GM18870 (cell line): ENCODE results near the gene ITGB4.

Experiments
- ATAC-seq: cut with Tn5 transposase; IDR thresholded peaks from one replicate; pipeline ENCODE4 v1.9.1; 2021; ENCODE audit warnings: moderate library complexity; ENCODE audit not compliant: unreplicated experiment

Gene ITGB4

DNA sequence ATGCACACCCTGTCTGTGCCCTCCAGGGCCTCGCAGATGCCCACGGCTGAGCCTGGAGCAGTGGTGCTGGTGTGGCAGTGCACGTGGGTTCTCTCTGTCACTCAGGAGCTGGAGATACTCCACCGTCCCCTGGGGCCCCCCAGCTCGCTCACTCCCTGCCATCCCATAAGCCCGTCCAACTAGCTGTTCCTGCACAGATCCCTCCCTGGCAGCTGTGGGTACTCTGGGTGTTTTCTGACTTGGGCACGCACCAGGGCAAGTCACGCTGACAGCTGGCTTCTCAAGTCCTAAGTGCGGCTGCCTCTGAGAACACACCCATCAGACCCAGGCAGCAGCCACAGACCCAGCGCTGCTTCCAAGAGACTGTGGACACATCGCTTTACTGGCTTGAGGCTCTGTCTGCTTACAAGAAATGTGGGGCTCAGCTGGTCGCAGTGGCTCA is 25.4 kb upstream of the ITGB4 start:
- ATAC-seq, result no peak

DNA sequence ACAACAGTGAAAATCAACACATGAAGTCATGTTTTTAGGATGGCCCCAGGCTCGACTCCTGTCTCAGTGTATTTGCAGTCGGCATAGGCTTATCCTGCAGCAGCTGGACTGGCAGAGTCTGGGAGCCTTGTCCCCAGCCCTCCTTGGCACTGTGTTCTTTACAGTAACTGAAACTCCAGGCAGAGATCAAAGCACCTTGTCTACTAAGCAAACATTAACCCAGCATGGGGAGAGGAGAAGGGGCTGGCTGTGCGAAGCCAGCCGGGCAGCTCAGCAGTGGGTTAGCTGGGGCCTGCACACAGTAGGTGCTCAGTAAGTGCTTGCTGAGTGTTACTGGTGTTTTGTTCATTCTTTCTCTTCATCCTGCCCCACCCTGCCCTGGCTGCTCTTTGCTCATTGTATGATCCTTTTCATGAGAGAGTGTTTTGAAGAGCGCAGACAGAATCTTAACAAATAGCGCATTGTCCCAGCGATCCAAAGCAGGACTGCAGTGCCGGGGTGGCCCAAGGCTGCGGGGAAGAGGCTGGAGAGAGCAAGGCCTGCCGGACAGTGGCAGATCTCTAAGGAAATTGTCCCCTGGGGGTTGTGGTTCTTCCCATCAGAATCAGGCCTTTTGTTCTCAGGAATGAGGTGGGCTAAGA is 23.5 kb upstream of the ITGB4 start:
- ATAC-seq, result no peak

DNA sequence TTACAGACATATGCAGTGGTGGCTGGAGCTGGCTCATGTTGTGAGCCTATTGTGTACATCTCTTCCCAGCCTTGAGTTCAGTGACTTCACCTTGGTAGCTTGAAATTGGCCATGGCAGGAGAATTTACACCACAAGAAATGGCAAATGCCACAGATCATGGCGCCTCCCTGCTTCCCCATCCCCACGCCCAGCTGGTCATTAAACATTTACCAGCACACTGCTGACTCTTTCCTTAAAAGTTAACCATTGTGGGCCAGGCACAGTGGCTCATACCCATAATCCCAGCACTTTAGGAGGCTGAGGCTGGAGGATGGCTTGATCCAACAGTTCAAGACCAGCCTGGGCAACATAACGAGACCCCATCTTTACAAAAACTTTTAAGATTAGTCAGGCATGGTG is 22.6 kb upstream of the ITGB4 start:
- ATAC-seq, result no peak

DNA sequence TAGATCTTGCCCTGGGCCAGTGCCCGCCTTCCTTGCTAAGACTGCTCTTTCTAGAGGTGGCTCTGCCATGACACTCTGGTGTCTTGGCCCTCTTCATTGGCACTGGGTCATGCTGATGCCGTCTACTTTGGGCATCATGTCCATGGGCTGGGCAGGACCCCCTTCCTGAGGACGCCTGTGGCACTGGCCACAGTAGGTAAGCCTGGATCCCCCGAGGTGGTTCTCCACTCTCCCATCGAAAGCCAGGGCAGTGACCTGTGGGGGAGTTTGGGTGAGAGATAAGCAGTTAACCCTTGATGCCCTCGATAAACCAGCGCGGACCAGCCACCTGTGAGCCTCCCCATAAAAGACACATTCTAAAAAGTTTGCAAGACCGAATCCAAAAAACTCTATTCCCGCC is 20.0 kb upstream of the ITGB4 start:
- ATAC-seq, result no peak

DNA sequence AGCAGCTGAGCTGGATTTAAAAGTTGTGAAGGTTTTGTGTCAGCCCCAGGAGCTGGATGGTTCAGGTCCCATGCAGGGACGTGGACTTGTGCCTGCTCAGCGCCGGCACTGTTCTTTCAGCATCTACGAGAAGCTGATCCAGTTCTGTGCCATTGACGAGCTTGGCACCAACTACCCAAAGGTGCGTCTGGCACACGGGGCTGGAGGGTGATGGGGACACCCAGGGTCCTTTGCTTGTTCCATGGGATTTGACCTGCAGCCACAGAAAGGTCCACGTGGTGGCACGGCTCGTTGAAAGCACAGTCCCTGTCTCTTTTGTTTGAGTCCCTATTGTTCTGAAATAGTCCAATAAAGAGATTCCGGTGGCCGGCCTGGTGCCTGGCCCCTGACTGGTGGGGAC is 18.1 kb upstream of the ITGB4 start:
- no peak for ATAC-seq

DNA sequence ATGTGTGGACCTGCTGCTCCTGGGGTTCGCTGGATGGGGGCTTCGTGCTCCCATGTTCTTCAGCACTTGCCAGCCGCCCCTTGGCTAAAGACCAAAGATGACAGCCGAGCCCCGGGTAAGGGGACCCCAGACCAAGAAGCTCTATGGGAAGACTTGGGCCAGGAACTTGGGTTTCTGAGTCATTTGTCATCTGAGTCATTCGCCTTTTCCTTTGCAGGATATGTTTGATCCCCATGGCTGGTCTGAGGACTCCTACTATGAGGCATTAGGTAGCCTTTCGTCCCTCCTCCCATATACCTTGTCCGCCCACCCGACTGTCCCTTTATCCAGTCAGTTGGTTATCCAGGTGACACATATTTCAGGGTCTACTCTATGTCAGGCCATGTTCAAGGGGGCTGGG is 17.7 kb upstream of the ITGB4 start:
- no peak for ATAC-seq

DNA sequence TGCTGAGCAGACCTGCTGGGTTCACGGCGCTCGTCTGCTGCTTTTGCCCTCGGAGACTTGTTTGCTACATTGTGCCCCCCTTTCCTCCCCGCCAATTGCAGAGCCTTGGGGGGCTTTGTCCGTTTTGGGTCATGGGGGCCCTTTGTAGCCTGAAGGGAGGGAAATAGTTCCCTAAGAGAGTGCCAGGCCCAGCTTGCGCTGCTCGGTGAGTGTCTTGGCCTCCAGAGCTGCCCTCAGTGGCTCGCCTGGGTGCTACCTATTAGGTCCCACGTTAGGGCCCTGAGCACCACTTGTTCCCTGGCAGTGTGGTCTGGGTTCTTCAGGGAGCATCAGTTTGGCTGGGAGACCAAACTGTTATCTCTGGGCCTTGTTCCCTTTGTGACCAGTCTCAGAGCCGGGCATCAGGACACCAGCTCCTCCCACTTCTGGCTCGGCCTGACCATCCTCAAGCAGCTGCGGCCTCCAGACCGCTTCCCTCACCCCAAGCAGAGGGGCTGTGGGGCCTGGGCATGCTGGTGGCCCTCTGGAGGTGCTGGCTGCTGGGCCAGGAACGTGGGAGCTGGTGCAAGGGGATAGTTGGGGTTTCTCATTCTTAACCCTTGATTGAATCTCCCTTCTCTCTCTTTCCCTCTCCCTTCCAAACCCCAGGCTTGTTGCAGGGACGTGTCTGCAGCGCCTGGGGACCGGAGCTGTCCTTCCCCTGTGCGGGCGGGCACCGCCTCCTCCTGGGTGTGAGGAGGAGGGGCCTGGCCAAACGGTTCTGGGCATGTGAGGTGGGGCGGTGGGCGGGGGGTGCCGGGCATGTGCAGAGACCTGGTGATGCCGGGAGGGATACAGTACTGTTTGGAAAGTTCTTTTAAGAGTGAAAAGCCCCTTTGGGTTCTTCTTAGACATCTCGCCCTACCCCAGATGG is 16.0 kb upstream of the ITGB4 start:
- no peak for ATAC-seq

DNA sequence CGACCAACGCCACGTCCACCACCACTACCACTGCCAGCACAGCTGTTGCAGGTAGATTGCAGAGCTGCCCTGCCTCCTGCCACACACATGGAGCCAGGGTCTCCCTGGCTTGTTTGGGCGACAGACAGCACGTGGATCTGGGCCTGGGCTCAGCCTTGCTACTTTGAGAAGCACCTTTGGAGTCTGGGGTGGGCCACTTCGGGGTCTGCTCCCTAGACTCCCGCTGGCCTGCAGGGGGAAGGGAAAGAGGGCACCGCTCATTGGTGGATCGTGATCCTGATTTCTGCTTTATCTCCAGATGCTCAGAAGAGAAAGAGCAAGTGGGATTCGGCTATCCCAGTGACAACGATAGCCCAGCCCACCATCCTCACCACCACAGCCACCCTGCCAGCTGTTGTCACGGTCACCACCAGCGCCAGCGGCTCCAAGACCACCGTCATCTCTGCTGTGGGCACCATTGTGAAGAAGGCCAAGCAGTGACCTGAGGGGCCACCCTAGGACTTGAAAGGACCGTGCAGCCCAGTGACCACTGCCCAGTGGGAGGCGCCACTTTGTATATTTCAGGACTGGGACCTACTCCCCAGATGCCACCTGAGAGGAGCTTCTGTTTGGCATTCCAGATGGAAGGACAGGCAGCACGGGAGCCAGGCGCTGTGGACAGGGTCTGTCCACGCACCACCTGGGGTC is 15.1 kb upstream of the ITGB4 start:
- ATAC-seq, result no peak

DNA sequence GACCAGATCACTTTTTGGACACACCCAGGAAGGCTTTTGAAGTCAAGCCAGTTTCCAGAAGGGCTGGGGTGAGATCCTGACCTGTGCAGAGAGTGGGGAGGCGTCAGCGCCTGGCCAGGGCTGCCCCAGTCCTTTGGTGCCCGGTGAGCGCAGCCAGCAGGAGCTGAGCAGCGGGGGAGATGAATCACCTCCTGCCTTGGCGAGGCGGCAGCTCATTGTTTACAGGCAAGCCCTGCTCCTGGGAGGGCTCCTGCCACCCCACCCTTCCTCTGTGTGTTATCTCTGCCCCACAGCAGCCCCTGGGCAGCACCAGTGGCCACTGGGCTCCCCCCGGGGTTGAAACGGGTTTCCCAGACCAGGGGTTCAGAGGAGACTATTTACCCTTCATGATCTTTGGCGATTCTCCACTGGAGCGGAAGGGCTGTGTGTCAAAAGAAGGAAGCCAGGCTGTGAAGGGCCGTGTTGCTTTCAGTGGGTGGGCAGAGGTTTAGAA is 14.1 kb upstream of the ITGB4 start:
- ATAC-seq, result no peak

DNA sequence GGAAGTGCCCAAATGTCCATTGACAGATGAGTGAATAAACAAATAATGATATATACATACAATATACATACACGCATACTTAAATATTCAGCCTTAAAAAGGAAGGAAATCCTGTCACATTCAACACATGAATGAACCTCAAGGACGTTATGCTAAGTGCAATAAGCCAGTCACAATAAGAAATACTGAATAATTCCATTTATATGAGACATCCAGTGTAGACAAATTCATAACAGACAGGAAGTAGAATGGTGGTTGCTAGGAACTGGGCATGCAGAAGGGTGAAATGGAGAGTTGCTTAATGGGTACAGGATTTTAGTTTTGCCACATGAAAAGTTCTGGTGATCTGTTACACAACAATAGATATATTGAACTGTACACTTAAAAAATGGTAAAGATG is 8.8 kb upstream of the ITGB4 start:
- ATAC-seq, result no peak

DNA sequence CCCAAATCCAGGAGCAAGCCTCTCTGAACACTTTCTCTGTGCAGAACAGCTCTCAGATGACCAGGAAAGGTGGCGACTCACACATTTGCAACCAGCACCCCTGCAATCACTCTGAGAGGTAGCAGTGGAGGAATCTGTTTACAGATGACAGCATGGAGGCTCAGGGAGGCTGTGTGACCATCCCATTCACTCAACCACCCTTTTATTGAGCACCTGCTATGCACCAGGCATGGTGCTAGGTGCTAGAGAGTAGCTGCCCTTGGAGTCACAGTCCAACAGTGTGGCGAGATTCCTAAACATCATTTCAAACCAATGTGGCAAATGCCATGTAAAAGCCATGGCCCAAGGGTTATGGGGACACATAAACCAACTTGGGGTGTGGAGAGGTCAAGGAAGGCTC is 1.5 kb upstream of the ITGB4 start:
- ATAC-seq, result no peak

DNA sequence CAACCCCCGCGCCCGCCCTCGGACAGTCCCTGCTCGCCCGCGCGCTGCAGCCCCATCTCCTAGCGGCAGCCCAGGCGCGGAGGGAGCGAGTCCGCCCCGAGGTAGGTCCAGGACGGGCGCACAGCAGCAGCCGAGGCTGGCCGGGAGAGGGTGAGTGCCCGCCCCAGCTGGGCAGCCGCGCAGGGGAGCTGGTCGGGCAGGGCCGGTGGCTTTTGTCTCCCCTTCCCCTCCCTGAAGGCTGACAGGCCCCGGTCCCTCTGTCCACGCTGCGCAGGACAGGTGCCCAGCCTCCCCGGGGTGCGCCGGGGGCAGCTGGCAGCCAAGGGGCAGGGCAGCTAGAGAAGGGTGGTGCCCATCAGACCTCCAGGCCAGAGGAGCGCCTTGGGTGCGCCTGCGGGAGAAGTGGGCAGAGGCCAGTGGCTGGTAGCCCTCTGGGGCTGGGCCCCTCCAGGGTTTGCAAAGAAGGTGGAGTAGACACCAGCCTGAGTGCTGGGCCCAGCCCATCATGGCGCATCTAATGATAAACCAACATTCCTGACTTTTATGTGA is 278 bp downstream of the ITGB4 start:
- no peak for ATAC-seq

DNA sequence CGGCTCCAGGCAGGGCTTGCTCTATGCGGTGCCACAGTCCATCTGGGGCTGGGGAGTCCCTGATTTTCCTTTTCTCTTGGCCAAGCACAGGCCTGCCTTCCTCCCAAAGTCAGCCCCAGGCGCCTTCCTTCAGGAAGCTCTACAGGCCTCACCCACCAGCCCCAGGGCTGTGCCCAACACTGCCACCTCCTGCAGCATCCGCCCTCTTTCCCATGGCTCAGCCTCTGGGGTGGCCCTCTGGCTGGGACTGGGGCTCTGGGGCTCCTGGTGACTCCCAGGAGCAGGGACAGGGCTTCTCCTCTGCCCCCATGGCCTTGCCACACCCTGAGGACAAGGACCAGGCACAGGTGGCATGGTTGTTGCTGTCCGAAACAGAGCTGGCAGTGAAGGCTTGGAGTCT is 817 bp downstream of the ITGB4 start:
- ATAC-seq, result no peak

DNA sequence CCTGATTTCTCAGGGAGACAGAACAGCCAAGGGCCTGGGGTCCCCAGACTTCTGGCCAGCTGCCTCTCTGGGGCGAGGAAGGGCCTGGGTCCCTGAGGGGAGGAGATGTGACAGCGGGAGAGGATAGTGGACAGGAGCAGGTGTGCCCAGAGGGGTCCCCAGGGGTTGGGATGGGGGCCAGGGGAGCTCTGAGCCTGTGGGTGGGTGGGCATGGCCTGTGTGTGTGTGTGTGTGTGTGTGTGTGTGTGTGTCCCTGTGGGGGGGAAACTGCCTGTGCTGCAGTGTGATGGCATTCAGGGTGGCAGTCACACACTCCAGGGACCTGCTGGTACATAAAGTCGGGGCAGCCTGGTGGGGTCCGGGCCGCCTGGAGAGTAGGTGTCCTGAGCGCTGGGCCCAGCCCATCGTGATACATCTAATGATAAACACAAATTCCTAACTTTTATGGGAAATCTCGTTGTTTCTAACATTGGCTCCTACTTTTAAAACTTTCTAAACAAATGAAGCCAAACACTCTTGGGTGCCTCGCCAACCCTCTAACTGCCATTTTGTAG is 1.4 kb downstream of the ITGB4 start:
- no peak for ATAC-seq

DNA sequence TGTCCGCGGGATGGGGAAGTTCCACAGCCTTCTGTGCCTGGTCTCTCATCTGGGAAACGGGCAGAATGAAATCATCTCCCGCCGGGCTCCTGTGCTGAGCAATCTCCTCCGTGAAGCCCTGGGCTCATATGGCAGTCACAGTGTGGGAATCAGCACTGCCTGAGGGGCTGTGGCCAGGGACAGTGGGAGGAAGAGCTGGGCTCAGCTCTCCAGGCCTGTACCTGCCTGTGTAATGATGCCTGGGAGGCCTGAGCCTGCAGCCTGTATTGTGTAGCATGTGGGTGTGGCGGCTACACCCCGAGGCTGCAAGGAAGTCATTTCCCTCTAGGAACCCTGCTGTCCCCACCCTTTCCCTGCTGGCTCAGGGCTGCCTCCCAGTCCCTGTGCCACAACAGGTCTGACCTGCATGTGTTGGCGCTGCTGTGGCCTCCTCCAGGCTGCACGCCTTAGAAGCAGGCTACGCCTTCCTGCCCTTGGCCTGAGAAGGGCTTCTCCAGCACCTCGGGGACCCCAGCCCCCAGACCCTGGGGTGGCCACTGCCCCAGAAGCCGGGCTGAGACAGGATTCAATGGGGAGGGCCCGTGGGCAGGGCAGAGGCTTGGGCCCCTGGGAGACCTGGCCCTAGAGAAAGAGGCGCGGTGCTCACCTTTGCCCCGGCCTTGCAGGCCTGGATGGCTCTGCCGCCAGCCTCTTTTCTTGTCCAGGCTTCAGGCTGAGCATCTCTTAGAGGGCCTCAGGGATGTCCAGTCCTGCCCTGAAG is 2.1 kb downstream of the ITGB4 start:
- ATAC-seq, result no peak

DNA sequence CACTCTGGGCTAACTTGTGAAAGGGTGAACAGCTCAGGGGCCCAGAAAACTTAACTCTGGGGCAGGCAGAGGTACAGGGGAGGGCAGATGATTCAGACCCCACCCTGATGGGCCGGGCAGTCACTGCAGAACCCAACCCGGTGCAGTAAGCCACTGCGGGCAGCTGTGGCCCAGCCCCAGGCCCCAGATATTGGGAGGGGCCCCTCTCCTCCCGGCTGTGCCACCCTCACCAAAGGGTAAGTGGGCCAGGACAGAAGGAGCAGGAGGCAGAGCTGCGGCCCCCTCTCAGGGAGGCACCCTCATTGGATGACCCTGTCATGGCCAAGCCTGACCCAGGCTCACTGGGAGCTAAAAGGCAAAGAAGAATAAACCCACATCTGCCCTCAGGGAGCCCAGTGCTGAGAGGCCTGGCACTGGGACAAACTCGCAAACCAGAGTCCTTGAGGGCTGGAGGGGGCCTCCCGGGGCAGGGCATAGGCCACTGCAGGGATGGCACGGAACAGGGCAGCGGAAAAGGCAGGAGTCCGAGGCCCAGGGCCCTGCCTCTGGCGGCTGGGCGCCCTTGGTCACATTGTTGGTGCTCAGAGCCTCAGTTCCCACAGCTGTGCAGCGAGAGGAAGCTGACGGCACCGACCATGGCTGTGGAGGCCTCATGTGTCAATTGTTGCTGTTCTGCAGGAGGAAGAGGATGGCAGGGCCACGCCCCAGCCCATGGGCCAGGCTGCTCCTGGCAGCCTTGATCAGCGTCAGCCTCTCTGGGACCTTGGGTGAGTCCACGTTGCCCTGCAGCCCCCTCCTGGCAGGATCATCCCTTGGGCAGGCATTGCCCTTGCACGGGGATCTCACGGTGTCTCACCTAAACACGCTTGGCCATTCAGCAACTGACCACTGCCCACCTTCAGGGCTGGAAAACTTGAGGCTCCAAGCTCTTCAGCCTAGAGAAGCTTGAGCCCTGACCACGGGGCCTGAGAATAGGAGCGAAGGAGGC is 3.1 kb downstream of the ITGB4 start:
- no peak for ATAC-seq

DNA sequence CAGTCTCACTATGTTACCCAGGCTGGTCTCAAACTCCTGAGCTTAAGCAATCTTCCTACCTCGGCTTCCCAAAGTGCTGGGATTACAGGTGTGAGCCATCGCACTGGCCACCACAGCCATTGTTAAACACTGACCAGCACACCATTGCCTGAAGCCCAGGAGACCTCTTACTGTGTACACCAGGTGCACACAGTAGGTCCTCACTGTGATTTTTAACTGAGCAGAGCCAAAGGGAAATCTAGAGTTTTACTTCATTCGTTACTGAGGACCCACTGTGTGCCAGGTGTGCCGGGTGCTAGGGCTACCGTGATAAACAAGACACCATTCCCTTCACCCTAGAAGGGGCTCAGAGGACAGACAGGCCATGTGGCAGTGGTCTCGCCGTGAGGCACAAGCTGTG is 4.2 kb downstream of the ITGB4 start:
- no peak for ATAC-seq

DNA sequence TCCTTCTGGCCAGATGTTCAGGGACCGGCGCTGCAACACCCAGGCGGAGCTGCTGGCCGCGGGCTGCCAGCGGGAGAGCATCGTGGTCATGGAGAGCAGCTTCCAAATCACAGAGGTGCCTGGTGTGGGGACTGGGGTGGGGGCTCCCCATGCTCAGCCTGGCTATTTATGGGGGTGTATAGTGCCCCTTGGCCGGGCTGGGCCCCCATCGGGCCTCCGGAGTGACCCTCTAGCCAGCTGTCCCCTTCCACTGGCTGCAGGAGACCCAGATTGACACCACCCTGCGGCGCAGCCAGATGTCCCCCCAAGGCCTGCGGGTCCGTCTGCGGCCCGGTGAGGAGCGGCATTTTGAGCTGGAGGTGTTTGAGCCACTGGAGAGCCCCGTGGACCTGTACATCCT is 6.1 kb downstream of the ITGB4 start:
- ATAC-seq, result no peak

DNA sequence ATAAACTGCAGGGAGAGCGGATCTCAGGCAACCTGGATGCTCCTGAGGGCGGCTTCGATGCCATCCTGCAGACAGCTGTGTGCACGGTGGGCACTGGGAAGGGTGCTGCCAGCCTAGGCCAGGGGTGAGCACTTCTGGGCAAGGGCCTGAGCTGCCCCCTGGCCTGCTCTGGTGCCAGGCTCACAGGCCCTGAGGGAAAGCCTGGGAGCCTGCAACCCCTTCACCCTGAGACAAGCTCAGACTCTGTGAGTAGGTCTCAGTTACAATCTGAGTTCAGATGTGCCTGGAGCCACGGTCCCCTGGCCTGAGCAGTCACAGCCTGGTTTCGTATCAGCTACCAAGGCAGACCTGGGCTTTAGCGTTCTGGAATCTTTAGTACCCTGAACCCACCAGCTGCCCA is 8.1 kb downstream of the ITGB4 start:
- ATAC-seq, result no peak
